Mesothelial cell of epicardium (in vitro differentiated cells): ENCODE data around the gene ASIC1. TPM values are rescaled to one million over a fixed set of nuclear protein-coding genes. Genes with fewer than 3 reads are reported as not detected.

ENCODE experiments used
- DNase-seq, 2 experiments: peaks; one replicate each; pipeline ENCODE4 v3.0.0; 2021; ENCODE audit warnings: low spot score in 2 of 2; ENCODE audit not compliant: unreplicated experiment in 2 of 2
- H3K27ac Mint-ChIP-seq: 2 replicates; pipeline ENCODE4 v1.8.0; 2021; ENCODE audit warnings: mixed read lengths
- H3K27me3 Mint-ChIP-seq: 2 replicates; pipeline ENCODE4 v1.8.0; 2021; ENCODE audit warnings: low read depth, mixed read lengths
- H3K36me3 Mint-ChIP-seq: 2 replicates; pipeline ENCODE4 v1.8.0; 2021; ENCODE audit warnings: mixed read lengths
- H3K4me1 Mint-ChIP-seq: 2 replicates; pipeline ENCODE4 v1.8.0; 2021; ENCODE audit warnings: mixed read lengths
- H3K4me3 Mint-ChIP-seq: 2 replicates; pipeline ENCODE4 v1.8.0; 2021; ENCODE audit warnings: mild to moderate bottlenecking, moderate library complexity, mixed read lengths
- H3K9me3 Mint-ChIP-seq: 2 replicates; pipeline ENCODE4 v1.8.0; 2021; ENCODE audit warnings: mixed read lengths
- CTCF ChIP-seq: fragments of 200-600 bp; sonication (generic); IDR thresholded peaks from one replicate; pipeline ENCODE4 v1.5.0; 2021; ENCODE audit warnings: antibody characterized with exemption; ENCODE audit not compliant: unreplicated experiment
- total RNA-seq: library from RNA; stranded (reverse); gene quantifications from 3 replicates; pipeline ENCODE4 v1.2.1, GENCODE V29; 2021

The ASIC1 gene
- total RNA-seq, 1 donor from 2014 or later = 6.1 TPM

- Mint-ChIP-seq H3K4me1 (peaks cover 7% of the 10 kb centered on the region), H3K27ac (no peak overlapping the region), H3K9me3 (no peaks in the 10 kb centered on the region), H3K36me3 (no peaks in the 10 kb centered on the region), H3K4me3 (no peak overlapping the region), H3K27me3 (peaks cover 20% of the 10 kb centered on the region)
- DNase-seq = no peak
- TF ChIP-seq CTCF = no peak
These were observed 8.4 kb downstream of the ASIC1 start for GRCh38 chr12:50065726-50066310.

- no peak for TF ChIP-seq CTCF
- no peak overlapping the region for H3K27ac Mint-ChIP-seq
- no peak overlapping the region for H3K4me3 Mint-ChIP-seq
- no peaks in the 10 kb centered on the region for H3K9me3 Mint-ChIP-seq
- peaks cover 15% of the 10 kb centered on the region for H3K27me3 Mint-ChIP-seq
- no peaks in the 10 kb centered on the region for H3K36me3 Mint-ChIP-seq
- no peak for DNase-seq
- H3K4me1 Mint-ChIP-seq = peaks cover 7% of the 10 kb centered on the region
These were observed 9.0 kb downstream of the ASIC1 start for GRCh38 chr12:50066402-50066801.

- peaks cover 2% of the 10 kb centered on the region for H3K27me3 Mint-ChIP-seq
- no peak for TF ChIP-seq CTCF
- no peaks in the 10 kb centered on the region for H3K36me3 Mint-ChIP-seq
- peaks cover 7% of the 10 kb centered on the region for H3K4me1 Mint-ChIP-seq
- no peaks in the 10 kb centered on the region for H3K9me3 Mint-ChIP-seq
- H3K4me3 Mint-ChIP-seq = no peak overlapping the region
- DNase-seq = no peak
- H3K27ac Mint-ChIP-seq = no peak overlapping the region
These were observed 11.7 kb downstream of the ASIC1 start for GRCh38 chr12:50069069-50069468.

GRCh38 chr12:50069539-50069938, 12.1 kb downstream of the ASIC1 start:
- Mint-ChIP-seq H3K4me3 (no peak overlapping the region), H3K27me3 (peaks cover 2% of the 10 kb centered on the region), H3K4me1 (peaks cover 7% of the 10 kb centered on the region), H3K36me3 (no peaks in the 10 kb centered on the region), H3K9me3 (no peaks in the 10 kb centered on the region), H3K27ac (no peak overlapping the region)
- no peak for DNase-seq
- TF ChIP-seq CTCF = no peak

- H3K9me3 Mint-ChIP-seq = no peaks in the 10 kb centered on the region
- peak; percentile 82 for TF ChIP-seq CTCF
- H3K27me3 Mint-ChIP-seq = no peaks in the 10 kb centered on the region
- peak; percentile 71 to 87 for DNase-seq
- H3K36me3 Mint-ChIP-seq = no peaks in the 10 kb centered on the region
- no peak overlapping the region for H3K4me3 Mint-ChIP-seq
- H3K4me1 Mint-ChIP-seq = peaks cover 9% of the 10 kb centered on the region
- H3K27ac Mint-ChIP-seq = no peak overlapping the region
These were observed 13.1 kb downstream of the ASIC1 start for GRCh38 chr12:50070314-50071060.
